NT2/D1 (cell line): ENCODE measurements around the gene SPINT2.

Experiments used
- DNase-seq: peaks from one replicate; pipeline ENCODE4 v3.0.0-alpha.2; 2011; ENCODE audit warnings: low read depth, low spot score
- H3K27me3 ChIP-seq: 2 replicates; pipeline ENCODE4 v1.6.0; 2011; ENCODE audit warnings: mild to moderate bottlenecking; ENCODE audit not compliant: insufficient read length, insufficient read depth
- H3K36me3 ChIP-seq: 2 replicates; pipeline ENCODE4 v1.6.1; 2011; ENCODE audit warnings: mild to moderate bottlenecking, low read length, mixed read lengths; ENCODE audit not compliant: insufficient read depth, insufficient read length
- H3K4me1 ChIP-seq: 2 replicates; pipeline ENCODE4 v1.5.1; 2011; ENCODE audit not compliant: insufficient read depth, insufficient read length
- H3K4me3 ChIP-seq: 2 replicates; pipeline ENCODE4 v1.5.1; 2011; ENCODE audit warnings: low read depth; ENCODE audit not compliant: insufficient read length
- H3K9ac ChIP-seq: 2 replicates; pipeline ENCODE4 v1.6.0; 2011; ENCODE audit warnings: low read depth; ENCODE audit not compliant: insufficient read length
- H3K9me3 ChIP-seq: 2 replicates; pipeline ENCODE4 v1.5.1; 2011; ENCODE audit warnings: mild to moderate bottlenecking, low read length; ENCODE audit not compliant: insufficient read depth
- SUZ12 ChIP-seq: IDR thresholded peaks from 2 replicates; pipeline ENCODE4 v1.6.1; 2011; ENCODE audit not compliant: insufficient read length, insufficient read depth; ENCODE audit errors: extremely low read depth
- YY1 ChIP-seq: IDR thresholded peaks from 2 replicates; pipeline ENCODE4 v1.6.1; 2011; ENCODE audit not compliant: insufficient read length, insufficient read depth
- ZNF274 ChIP-seq: IDR thresholded peaks from 2 replicates; pipeline ENCODE4 v1.6.1; 2011; ENCODE audit warnings: mild to moderate bottlenecking, low read depth, low read length

SPINT2 gene

GRCh38 chr19:38290631-38291147 is 26.3 kb downstream of the SPINT2 start:
- peaks cover 4% of the 10 kb centered on the region for H3K4me1 ChIP-seq
- no peak for DNase-seq
- no peak overlapping the region for H3K9ac ChIP-seq
- no peaks in the 10 kb centered on the region for H3K27me3 ChIP-seq
- H3K9me3 ChIP-seq, result no peaks in the 10 kb centered on the region
- no peak for TF ChIP-seq ZNF274
- no peak for TF ChIP-seq SUZ12
- TF ChIP-seq YY1, result no peak
- no peak overlapping the region for H3K4me3 ChIP-seq
- peaks cover 64% of the 10 kb centered on the region for H3K36me3 ChIP-seq

- Histone ChIP-seq H3K36me3 (peaks cover 58% of the 10 kb centered on the region), H3K9ac (no peak overlapping the region), H3K4me1 (peaks cover 4% of the 10 kb centered on the region), H3K4me3 (no peak overlapping the region), H3K27me3 (no peaks in the 10 kb centered on the region), H3K9me3 (no peaks in the 10 kb centered on the region)
- DNase-seq, result no peak
- TF ChIP-seq YY1 (no peak), ZNF274 (no peak), SUZ12 (no peak)
Measured at GRCh38 chr19:38291855-38292254, 27.5 kb downstream of the SPINT2 start.

DNA sequence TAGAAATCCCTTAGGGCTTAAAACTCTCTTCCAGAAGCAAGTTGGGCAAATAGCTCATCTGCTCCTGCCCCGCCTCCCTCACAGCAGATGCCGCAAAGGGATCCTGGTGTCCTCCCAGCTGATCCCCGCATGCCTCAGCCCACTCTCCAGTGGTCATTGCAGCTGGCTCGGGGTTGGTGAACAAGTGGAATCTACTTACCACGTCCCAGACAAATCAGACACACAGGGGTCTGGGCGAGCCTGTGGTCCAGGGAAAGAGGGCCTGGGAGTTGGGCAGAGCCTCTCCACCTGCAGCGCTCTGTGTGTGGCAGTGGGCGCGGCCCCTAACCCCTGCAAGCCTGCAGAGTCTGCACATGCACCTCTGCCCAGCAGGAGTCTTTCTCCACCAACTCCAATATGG is 28.9 kb downstream of the SPINT2 start:
- Histone ChIP-seq H3K4me1 (peaks cover 4% of the 10 kb centered on the region), H3K27me3 (no peaks in the 10 kb centered on the region), H3K9me3 (no peaks in the 10 kb centered on the region), H3K36me3 (peaks cover 50% of the 10 kb centered on the region), H3K4me3 (no peak overlapping the region), H3K9ac (no peak overlapping the region)
- no peak for DNase-seq
- TF ChIP-seq SUZ12 (no peak), ZNF274 (no peak), YY1 (no peak)

DNA sequence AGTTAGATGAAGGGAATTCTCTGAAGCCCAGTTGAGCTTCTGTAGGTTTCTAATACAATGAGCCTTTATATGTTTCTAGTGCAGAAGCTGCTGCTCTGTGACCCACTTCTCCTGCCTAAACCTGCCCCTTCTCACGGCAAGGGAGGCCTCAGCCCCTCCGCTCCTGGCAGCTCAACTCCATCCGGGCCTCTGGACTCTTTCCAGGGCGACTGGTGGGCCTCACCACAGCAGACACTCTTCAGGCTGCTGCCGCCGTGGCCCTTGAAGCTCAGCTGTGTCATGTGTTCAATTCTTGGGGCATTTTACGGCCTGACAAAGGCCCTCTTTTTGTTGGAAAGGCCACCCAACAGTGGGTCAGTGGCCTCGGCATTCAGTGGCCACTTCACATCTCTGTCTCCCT is 29.7 kb downstream of the SPINT2 start:
- no peak for DNase-seq
- Histone ChIP-seq H3K4me1 (peaks cover 5% of the 10 kb centered on the region), H3K9ac (no peak overlapping the region), H3K27me3 (no peaks in the 10 kb centered on the region), H3K4me3 (no peak overlapping the region), H3K9me3 (no peaks in the 10 kb centered on the region), H3K36me3 (peaks cover 41% of the 10 kb centered on the region)
- TF ChIP-seq YY1 (no peak), SUZ12 (no peak), ZNF274 (no peak)

DNA sequence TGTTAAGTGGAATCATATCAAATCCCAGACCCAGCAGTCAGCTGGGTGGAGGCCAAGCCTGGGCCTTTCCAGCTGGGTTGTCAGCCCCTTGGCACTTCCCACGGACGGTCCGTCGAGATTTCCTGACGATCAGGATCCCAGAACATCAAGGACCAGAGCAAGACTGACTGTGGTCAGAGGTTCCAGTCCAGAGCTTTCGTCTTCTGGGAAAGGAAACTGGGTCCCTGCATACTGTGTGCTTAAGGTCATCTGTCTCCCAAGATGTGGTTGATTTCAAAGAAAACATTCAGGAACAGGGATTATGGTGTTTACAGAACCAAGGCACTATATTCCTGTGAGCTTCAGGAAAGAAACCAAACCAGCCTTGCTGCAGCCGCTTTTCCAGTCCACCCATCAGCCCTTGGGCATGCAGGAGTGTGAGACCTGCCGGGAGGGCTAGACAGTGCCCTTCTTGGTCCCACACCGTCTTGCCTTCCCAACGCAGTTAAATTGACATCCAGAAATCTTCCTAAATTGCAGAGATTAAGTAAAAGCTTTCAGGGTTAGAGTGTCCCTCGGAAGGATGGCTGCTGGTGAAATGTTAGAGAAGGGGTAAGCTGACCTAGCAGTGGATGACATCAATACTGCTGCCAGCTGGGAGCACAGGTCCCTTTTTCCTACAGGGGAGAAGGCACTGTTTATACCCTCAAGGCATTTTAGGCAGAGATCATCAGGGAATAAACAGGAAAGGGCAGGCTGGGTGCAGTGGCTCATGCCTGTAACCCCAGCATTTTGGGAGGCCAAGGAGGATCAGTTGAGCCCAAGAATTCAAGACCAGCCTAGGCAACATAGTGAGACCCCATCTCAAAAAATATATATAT is 34.7 kb downstream of the SPINT2 start:
- no peaks in the 10 kb centered on the region for H3K9me3 ChIP-seq
- no peak for DNase-seq
- TF ChIP-seq YY1, result no peak
- no peak for TF ChIP-seq SUZ12
- no peak for TF ChIP-seq ZNF274
- no peaks in the 10 kb centered on the region for H3K27me3 ChIP-seq
- no peak overlapping the region for H3K9ac ChIP-seq
- no peak overlapping the region for H3K4me3 ChIP-seq
- peaks cover 8% of the 10 kb centered on the region for H3K4me1 ChIP-seq
- peaks cover 11% of the 10 kb centered on the region for H3K36me3 ChIP-seq

DNA sequence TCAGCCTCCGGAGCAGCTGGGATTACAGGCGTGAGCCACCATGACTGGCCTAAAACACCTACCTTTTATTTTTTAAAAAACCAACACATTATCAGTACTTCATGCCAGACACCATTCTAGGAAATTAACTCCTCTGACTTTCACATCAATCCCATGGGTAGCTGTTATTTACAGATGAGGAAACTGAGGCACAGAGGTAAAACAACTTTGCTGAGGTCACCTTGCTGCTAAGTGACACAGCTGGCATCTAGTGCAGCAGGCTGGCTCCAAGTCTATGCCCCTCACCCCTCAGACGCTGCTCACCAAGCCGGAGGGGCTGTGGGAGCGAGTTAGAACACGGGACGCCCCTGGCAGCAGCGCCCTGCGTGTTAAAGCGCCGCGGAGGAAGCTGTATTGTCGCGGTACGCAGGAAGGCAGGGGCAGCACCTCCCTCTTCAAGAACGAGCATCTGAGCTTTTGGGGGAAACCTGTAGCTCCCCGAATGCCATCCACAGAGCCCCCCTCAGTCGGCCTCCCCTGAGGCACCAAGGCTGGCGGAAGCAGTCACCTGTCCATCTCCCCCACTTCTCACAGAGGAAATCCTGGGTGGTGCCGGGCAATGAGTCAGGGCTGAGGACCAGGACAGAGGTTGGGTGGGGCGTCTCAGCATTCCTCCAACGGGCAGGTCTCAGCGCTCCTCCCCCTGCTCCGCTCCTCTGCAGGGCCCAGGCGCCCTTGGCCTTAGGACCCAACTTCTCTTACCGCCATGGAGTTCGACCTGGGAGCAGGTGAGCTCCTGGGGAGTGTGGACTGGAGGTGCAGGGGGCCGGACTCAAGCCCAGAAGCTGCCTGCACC is 39.4 kb downstream of the SPINT2 start, which contains the start of gene C19orf33:
Gene C19orf33 (plus strand): TSS at position 735 of the 835 bp plus-strand sequence. CDS start 11 bp downstream, at position 746.
- Histone ChIP-seq H3K9ac (peak within 1 kb of the TSS; percentile 64), H3K36me3 (peaks cover 36% of the 10 kb centered on the region), H3K4me3 (no peak within 1 kb of the TSS)

DNA sequence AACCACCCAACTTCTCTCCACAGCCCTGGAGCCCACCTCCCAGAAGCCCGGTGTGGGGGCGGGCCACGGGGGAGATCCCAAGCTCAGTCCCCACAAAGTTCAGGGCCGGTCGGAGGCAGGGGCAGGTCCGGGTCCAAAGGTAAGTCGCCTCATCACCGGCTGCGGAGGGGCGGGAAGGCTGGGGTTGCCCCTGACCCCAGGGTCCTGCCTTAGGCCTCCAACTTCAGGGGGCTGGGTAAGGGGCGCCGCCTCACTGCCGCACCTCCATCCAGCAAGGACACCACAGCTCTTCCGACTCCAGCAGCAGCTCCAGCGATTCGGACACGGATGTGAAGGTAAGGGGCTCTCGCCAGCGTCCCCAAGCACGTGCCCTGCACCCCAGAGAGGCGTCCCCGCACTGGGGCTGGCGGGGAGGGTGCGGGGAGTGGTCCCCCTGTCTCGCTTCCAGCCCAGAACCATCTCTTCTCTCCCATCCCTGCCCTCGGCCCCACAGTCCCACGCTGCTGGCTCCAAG is 40.0 kb downstream of the SPINT2 start:
- H3K4me3 ChIP-seq, result no peak overlapping the region
- H3K4me1 ChIP-seq, result peaks cover 17% of the 10 kb centered on the region
- H3K9ac ChIP-seq, result peak overlapping the region; percentile 64
- no peaks in the 10 kb centered on the region for H3K27me3 ChIP-seq
- TF ChIP-seq SUZ12, result no peak
- TF ChIP-seq YY1, result no peak
- TF ChIP-seq ZNF274, result no peak
- DNase-seq, result no peak
- H3K9me3 ChIP-seq, result no peaks in the 10 kb centered on the region
- H3K36me3 ChIP-seq, result peaks cover 41% of the 10 kb centered on the region

More for the DNA sequence above, 39.4 kb downstream of the SPINT2 start, which contains the start of gene C19orf33:
- Histone ChIP-seq H3K9me3 (no peaks in the 10 kb centered on the region), H3K4me1 (peaks cover 20% of the 10 kb centered on the region), H3K27me3 (no peaks in the 10 kb centered on the region)
- DNase-seq, result no peak
- TF ChIP-seq ZNF274 (no peak), YY1 (no peak), SUZ12 (no peak)
